Measurements from ENCODE around the gene DBH.

Gene DBH

GRCh38 chr9:133680976-133681657, 45.0 kb downstream of the DBH start:
- no peaks in the 10 kb centered on the region for H3K36me3 ChIP-seq (ENCODE audit: control insufficient read depth in 2 of 2, insufficient read depth in 2 of 2, low read length in 2 of 2)
- peaks cover 2 to 3% of the 10 kb centered on the region in 2 donors for H3K4me1 ChIP-seq (ENCODE audit: control insufficient read depth in 2 of 2, insufficient read depth in 2 of 2, low read length in 2 of 2)
- H3K27me3 ChIP-seq (ENCODE audit: control insufficient read depth in 2 of 2, insufficient read depth in 2 of 2, low read length in 2 of 2): no peaks in the 10 kb centered on the region
- no peak overlapping the region for H3K27ac ChIP-seq (ENCODE audit: low read depth in 2 of 2, low read length in 2 of 2)
- no peak overlapping the region for H3K9ac ChIP-seq (ENCODE audit: low read depth in 1 of 2, low read length in 2 of 2)
- H3K9me3 ChIP-seq (ENCODE audit: control insufficient read depth in 2 of 2, low read length in 2 of 2): no peaks in the 10 kb centered on the region
- no peak overlapping the region for H3K4me3 ChIP-seq (ENCODE audit: low read length in 2 of 2)

GRCh38 chr9:133681658-133682306, 45.6 kb downstream of the DBH start:
- Histone ChIP-seq H3K4me1 (ENCODE audit: control insufficient read depth in 2 of 2, insufficient read depth in 2 of 2, low read length in 2 of 2) (peaks cover 2 to 3% of the 10 kb centered on the region in 2 donors), H3K27me3 (ENCODE audit: control insufficient read depth in 2 of 2, insufficient read depth in 2 of 2, low read length in 2 of 2) (no peaks in the 10 kb centered on the region), H3K4me3 (ENCODE audit: low read length in 2 of 2) (no peak overlapping the region), H3K27ac (ENCODE audit: low read depth in 2 of 2, low read length in 2 of 2) (no peak overlapping the region), H3K36me3 (ENCODE audit: control insufficient read depth in 2 of 2, insufficient read depth in 2 of 2, low read length in 2 of 2) (no peaks in the 10 kb centered on the region), H3K9ac (ENCODE audit: low read depth in 1 of 2, low read length in 2 of 2) (no peak overlapping the region), H3K9me3 (ENCODE audit: control insufficient read depth in 2 of 2, low read length in 2 of 2) (no peaks in the 10 kb centered on the region)

GRCh38 chr9:133682818-133683585, 46.8 kb downstream of the DBH start:
- no peaks in the 10 kb centered on the region for H3K27me3 ChIP-seq (ENCODE audit: control insufficient read depth in 2 of 2, insufficient read depth in 2 of 2, low read length in 2 of 2)
- no peaks in the 10 kb centered on the region for H3K9me3 ChIP-seq (ENCODE audit: control insufficient read depth in 2 of 2, low read length in 2 of 2)
- no peaks in the 10 kb centered on the region for H3K36me3 ChIP-seq (ENCODE audit: control insufficient read depth in 2 of 2, insufficient read depth in 2 of 2, low read length in 2 of 2)
- peaks cover 2 to 3% of the 10 kb centered on the region in 2 donors for H3K4me1 ChIP-seq (ENCODE audit: control insufficient read depth in 2 of 2, insufficient read depth in 2 of 2, low read length in 2 of 2)
- peak overlapping the region in 1 of 2 donors; percentile 14 for H3K9ac ChIP-seq (ENCODE audit: low read depth in 1 of 2, low read length in 2 of 2)
- H3K4me3 ChIP-seq (ENCODE audit: low read length in 2 of 2): no peak overlapping the region
- H3K27ac ChIP-seq (ENCODE audit: low read depth in 2 of 2, low read length in 2 of 2): peak overlapping the region; percentile 33 to 75

GRCh38 chr9:133683586-133684120, 47.5 kb downstream of the DBH start:
- Histone ChIP-seq H3K4me1 (ENCODE audit: control insufficient read depth in 2 of 2, insufficient read depth in 2 of 2, low read length in 2 of 2) (peaks cover 2 to 3% of the 10 kb centered on the region in 2 donors), H3K9ac (ENCODE audit: low read depth in 1 of 2, low read length in 2 of 2) (peak overlapping the region; percentile 14), H3K9me3 (ENCODE audit: control insufficient read depth in 2 of 2, low read length in 2 of 2) (no peaks in the 10 kb centered on the region), H3K27me3 (ENCODE audit: control insufficient read depth in 2 of 2, insufficient read depth in 2 of 2, low read length in 2 of 2) (no peaks in the 10 kb centered on the region), H3K27ac (ENCODE audit: low read depth in 2 of 2, low read length in 2 of 2) (peak overlapping the region; percentile 39 to 75), H3K4me3 (ENCODE audit: low read length in 2 of 2) (no peak overlapping the region), H3K36me3 (ENCODE audit: control insufficient read depth in 2 of 2, insufficient read depth in 2 of 2, low read length in 2 of 2) (no peaks in the 10 kb centered on the region)

- Histone ChIP-seq H3K4me1 (ENCODE audit: control insufficient read depth in 2 of 2, insufficient read depth in 2 of 2, low read length in 2 of 2) (peaks cover 2 to 3% of the 10 kb centered on the region in 2 donors), H3K27ac (ENCODE audit: low read depth in 2 of 2, low read length in 2 of 2) (peak overlapping the region; percentile 39 to 75), H3K9me3 (ENCODE audit: control insufficient read depth in 2 of 2, low read length in 2 of 2) (no peaks in the 10 kb centered on the region), H3K9ac (ENCODE audit: low read depth in 1 of 2, low read length in 2 of 2) (no peak overlapping the region), H3K36me3 (ENCODE audit: control insufficient read depth in 2 of 2, insufficient read depth in 2 of 2, low read length in 2 of 2) (no peaks in the 10 kb centered on the region), H3K4me3 (ENCODE audit: low read length in 2 of 2) (no peak overlapping the region), H3K27me3 (ENCODE audit: control insufficient read depth in 2 of 2, insufficient read depth in 2 of 2, low read length in 2 of 2) (no peaks in the 10 kb centered on the region)
These were observed 48.2 kb downstream of the DBH start for GRCh38 chr9:133684121-133684935.

- peaks cover 0 to 3% of the 10 kb centered on the region in 2 donors for H3K4me1 ChIP-seq (ENCODE audit: control insufficient read depth in 2 of 2, insufficient read depth in 2 of 2, low read length in 2 of 2)
- H3K9ac ChIP-seq (ENCODE audit: low read depth in 1 of 2, low read length in 2 of 2): no peak overlapping the region
These were observed 48.8 kb downstream of the DBH start for GRCh38 chr9:133684936-133685361.

GRCh38 chr9:133685653-133686609, 49.8 kb downstream of the DBH start:
- Histone ChIP-seq H3K27ac (ENCODE audit: low read depth in 2 of 2, low read length in 2 of 2) (no peak overlapping the region), H3K9ac (ENCODE audit: low read depth in 1 of 2, low read length in 2 of 2) (no peak overlapping the region)

More at GRCh38 chr9:133684936-133685361, 48.8 kb downstream of the DBH start:
- Histone ChIP-seq H3K27me3 (ENCODE audit: control insufficient read depth in 2 of 2, insufficient read depth in 2 of 2, low read length in 2 of 2) (no peaks in the 10 kb centered on the region), H3K27ac (ENCODE audit: low read depth in 2 of 2, low read length in 2 of 2) (no peak overlapping the region), H3K9me3 (ENCODE audit: control insufficient read depth in 2 of 2, low read length in 2 of 2) (no peaks in the 10 kb centered on the region), H3K4me3 (ENCODE audit: low read length in 2 of 2) (no peak overlapping the region), H3K36me3 (ENCODE audit: control insufficient read depth in 2 of 2, insufficient read depth in 2 of 2, low read length in 2 of 2) (no peaks in the 10 kb centered on the region)

GRCh38 chr9:133686642-133687575, 50.7 kb downstream of the DBH start:
- no peaks in the 10 kb centered on the region for H3K9me3 ChIP-seq (ENCODE audit: control insufficient read depth in 2 of 2, low read length in 2 of 2)
- H3K27ac ChIP-seq (ENCODE audit: low read depth in 2 of 2, low read length in 2 of 2): no peak overlapping the region
- no peaks in the 10 kb centered on the region for H3K36me3 ChIP-seq (ENCODE audit: control insufficient read depth in 2 of 2, insufficient read depth in 2 of 2, low read length in 2 of 2)
- no peak overlapping the region for H3K4me3 ChIP-seq (ENCODE audit: low read length in 2 of 2)
- peaks cover 0 to 3% of the 10 kb centered on the region in 2 donors for H3K4me1 ChIP-seq (ENCODE audit: control insufficient read depth in 2 of 2, insufficient read depth in 2 of 2, low read length in 2 of 2)
- H3K9ac ChIP-seq (ENCODE audit: low read depth in 1 of 2, low read length in 2 of 2): no peak overlapping the region
- H3K27me3 ChIP-seq (ENCODE audit: control insufficient read depth in 2 of 2, insufficient read depth in 2 of 2, low read length in 2 of 2): no peaks in the 10 kb centered on the region

More at GRCh38 chr9:133685653-133686609, 49.8 kb downstream of the DBH start:
- Histone ChIP-seq H3K36me3 (ENCODE audit: control insufficient read depth in 2 of 2, insufficient read depth in 2 of 2, low read length in 2 of 2) (no peaks in the 10 kb centered on the region), H3K4me1 (ENCODE audit: control insufficient read depth in 2 of 2, insufficient read depth in 2 of 2, low read length in 2 of 2) (peaks cover 0 to 3% of the 10 kb centered on the region in 2 donors), H3K4me3 (ENCODE audit: low read length in 2 of 2) (no peak overlapping the region), H3K9me3 (ENCODE audit: control insufficient read depth in 2 of 2, low read length in 2 of 2) (no peaks in the 10 kb centered on the region), H3K27me3 (ENCODE audit: control insufficient read depth in 2 of 2, insufficient read depth in 2 of 2, low read length in 2 of 2) (no peaks in the 10 kb centered on the region)

All from mucosa of rectum (tissue), 2 donors.